ENCODE results near the gene ZNF385D. TPM values are rescaled to one million over a fixed set of nuclear protein-coding genes. Genes with fewer than 3 reads are reported as not detected.

ZNF385D gene
- total RNA-seq, 1 donor from 2014 or later, result 1.2 TPM

GRCh38 chr3:21786438-21786797 lies 35.4 kb upstream of the ZNF385D start:
- H3K9me3 Mint-ChIP-seq (ENCODE audit: low read depth), result peaks cover 3% of the 10 kb centered on the region
- no peak overlapping the region for H3K4me3 Mint-ChIP-seq (ENCODE audit: unreplicated experiment)
- H3K27me3 Mint-ChIP-seq (ENCODE audit: low read depth), result no peaks in the 10 kb centered on the region
- DNase-seq (ENCODE audit: low spot score), result no peak
- H3K36me3 Mint-ChIP-seq (ENCODE audit: low read depth), result peaks cover 3% of the 10 kb centered on the region
- H3K4me1 Mint-ChIP-seq (ENCODE audit: low read depth), result peaks cover 26% of the 10 kb centered on the region
- no peak for TF ChIP-seq CTCF (IDR thresholded peaks at IDR 0.05)
- H3K27ac Mint-ChIP-seq (ENCODE audit: unreplicated experiment), result no peak overlapping the region

- H3K4me3 Mint-ChIP-seq (ENCODE audit: unreplicated experiment), result no peak overlapping the region
- H3K9me3 Mint-ChIP-seq (ENCODE audit: low read depth), result peaks cover 4% of the 10 kb centered on the region
- DNase-seq (ENCODE audit: low spot score), result no peak
- peaks cover 3% of the 10 kb centered on the region for H3K36me3 Mint-ChIP-seq (ENCODE audit: low read depth)
- H3K4me1 Mint-ChIP-seq (ENCODE audit: low read depth), result peaks cover 31% of the 10 kb centered on the region
- no peak for TF ChIP-seq CTCF (IDR thresholded peaks at IDR 0.05)
- H3K27ac Mint-ChIP-seq (ENCODE audit: unreplicated experiment), result no peak overlapping the region
- H3K27me3 Mint-ChIP-seq (ENCODE audit: low read depth), result no peaks in the 10 kb centered on the region
These were observed 34.9 kb upstream of the ZNF385D start for GRCh38 chr3:21785765-21786437.

- Mint-ChIP-seq H3K27me3 (ENCODE audit: low read depth) (no peaks in the 10 kb centered on the region), H3K36me3 (ENCODE audit: low read depth) (peaks cover 3% of the 10 kb centered on the region), H3K9me3 (ENCODE audit: low read depth) (peaks cover 5% of the 10 kb centered on the region), H3K27ac (ENCODE audit: unreplicated experiment) (no peak overlapping the region), H3K4me3 (ENCODE audit: unreplicated experiment) (no peak overlapping the region), H3K4me1 (ENCODE audit: low read depth) (peaks cover 43% of the 10 kb centered on the region)
- no peak for TF ChIP-seq CTCF (IDR thresholded peaks at IDR 0.05)
- no peak for DNase-seq (ENCODE audit: low spot score)
These were observed 32.8 kb upstream of the ZNF385D start for GRCh38 chr3:21783839-21784238.

GRCh38 chr3:21781355-21781754 lies 30.3 kb upstream of the ZNF385D start:
- no peak for DNase-seq (ENCODE audit: low spot score)
- TF ChIP-seq CTCF (IDR thresholded peaks at IDR 0.05), result no peak
- no peaks in the 10 kb centered on the region for H3K27me3 Mint-ChIP-seq (ENCODE audit: low read depth)
- no peak overlapping the region for H3K4me3 Mint-ChIP-seq (ENCODE audit: unreplicated experiment)
- peaks cover 48% of the 10 kb centered on the region for H3K4me1 Mint-ChIP-seq (ENCODE audit: low read depth)
- H3K9me3 Mint-ChIP-seq (ENCODE audit: low read depth), result peaks cover 2% of the 10 kb centered on the region
- H3K27ac Mint-ChIP-seq (ENCODE audit: unreplicated experiment), result no peak overlapping the region
- H3K36me3 Mint-ChIP-seq (ENCODE audit: low read depth), result no peaks in the 10 kb centered on the region

- TF ChIP-seq CTCF (IDR thresholded peaks at IDR 0.05), result no peak
- DNase-seq (ENCODE audit: low spot score), result no peak
- Mint-ChIP-seq H3K4me1 (ENCODE audit: low read depth) (peaks cover 38% of the 10 kb centered on the region), H3K27ac (ENCODE audit: unreplicated experiment) (no peak overlapping the region), H3K4me3 (ENCODE audit: unreplicated experiment) (no peak overlapping the region), H3K27me3 (ENCODE audit: low read depth) (no peaks in the 10 kb centered on the region), H3K36me3 (ENCODE audit: low read depth) (no peaks in the 10 kb centered on the region), H3K9me3 (ENCODE audit: low read depth) (peaks cover 2% of the 10 kb centered on the region)
These were observed 28.9 kb upstream of the ZNF385D start for GRCh38 chr3:21779909-21780308.

All from chondrocyte (in vitro differentiated cells).